ENCODE measurements around the gene MYOZ1.
"Not testable (repeated sequence)": the region's sequence is repeated elsewhere in the genome, so short reads cannot be mapped to it uniquely, and the experiment has no call there.

DNA sequence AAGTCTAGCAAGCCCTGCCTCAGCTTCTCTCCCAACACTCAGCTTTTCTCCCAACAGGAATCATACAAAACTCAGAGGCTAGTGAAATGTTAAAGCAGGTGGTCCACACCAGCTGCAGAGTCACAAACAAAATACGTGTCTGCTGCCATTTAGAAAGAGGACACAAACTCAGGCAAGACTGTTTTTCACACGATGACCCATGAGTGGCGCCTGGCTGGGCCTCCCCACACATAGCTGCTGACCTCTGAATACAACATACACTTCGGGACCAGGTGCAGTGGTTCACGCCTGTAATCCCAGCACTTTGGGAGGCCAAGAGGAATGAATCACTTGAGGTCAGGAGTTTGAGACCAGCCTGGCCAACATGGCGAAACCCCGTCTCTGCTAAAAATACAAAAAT is 21.4 kb upstream of the MYOZ1 start:
- not testable (repeated sequence) for TF ChIP-seq TCF12 (IDR thresholded peaks at IDR 0.05); SIN3A (IDR thresholded peaks at IDR 0.05; ENCODE audit: borderline replicate concordance, low read depth, low read length); CHD2 (IDR thresholded peaks at IDR 0.05; ENCODE audit: low read length, partially characterized antibody); RAD21 (IDR thresholded peaks at IDR 0.05; ENCODE audit: low read length); FOXM1 (IDR thresholded peaks at IDR 0.05; ENCODE audit: low read depth); RXRA (IDR thresholded peaks at IDR 0.05; ENCODE audit: borderline replicate concordance, low read depth)
- TF ChIP-seq, protein P1, sequence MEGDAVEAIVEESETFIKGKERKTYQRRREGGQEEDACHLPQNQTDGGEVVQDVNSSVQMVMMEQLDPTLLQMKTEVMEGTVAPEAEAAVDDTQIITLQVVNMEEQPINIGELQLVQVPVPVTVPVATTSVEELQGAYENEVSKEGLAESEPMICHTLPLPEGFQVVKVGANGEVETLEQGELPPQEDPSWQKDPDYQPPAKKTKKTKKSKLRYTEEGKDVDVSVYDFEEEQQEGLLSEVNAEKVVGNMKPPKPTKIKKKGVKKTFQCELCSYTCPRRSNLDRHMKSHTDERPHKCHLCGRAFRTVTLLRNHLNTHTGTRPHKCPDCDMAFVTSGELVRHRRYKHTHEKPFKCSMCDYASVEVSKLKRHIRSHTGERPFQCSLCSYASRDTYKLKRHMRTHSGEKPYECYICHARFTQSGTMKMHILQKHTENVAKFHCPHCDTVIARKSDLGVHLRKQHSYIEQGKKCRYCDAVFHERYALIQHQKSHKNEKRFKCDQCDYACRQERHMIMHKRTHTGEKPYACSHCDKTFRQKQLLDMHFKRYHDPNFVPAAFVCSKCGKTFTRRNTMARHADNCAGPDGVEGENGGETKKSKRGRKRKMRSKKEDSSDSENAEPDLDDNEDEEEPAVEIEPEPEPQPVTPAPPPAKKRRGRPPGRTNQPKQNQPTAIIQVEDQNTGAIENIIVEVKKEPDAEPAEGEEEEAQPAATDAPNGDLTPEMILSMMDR (IDR thresholded peaks at IDR 0.05): not testable (repeated sequence)
- TF ChIP-seq, protein P2, sequence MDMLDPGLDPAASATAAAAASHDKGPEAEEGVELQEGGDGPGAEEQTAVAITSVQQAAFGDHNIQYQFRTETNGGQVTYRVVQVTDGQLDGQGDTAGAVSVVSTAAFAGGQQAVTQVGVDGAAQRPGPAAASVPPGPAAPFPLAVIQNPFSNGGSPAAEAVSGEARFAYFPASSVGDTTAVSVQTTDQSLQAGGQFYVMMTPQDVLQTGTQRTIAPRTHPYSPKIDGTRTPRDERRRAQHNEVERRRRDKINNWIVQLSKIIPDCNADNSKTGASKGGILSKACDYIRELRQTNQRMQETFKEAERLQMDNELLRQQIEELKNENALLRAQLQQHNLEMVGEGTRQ (IDR thresholded peaks at IDR 0.05; ENCODE audit: borderline replicate concordance, low read depth, low read length): not testable (repeated sequence)
- TF ChIP-seq, protein P3, sequence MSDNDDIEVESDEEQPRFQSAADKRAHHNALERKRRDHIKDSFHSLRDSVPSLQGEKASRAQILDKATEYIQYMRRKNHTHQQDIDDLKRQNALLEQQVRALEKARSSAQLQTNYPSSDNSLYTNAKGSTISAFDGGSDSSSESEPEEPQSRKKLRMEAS (IDR thresholded peaks at IDR 0.05; ENCODE audit: low read depth): not testable (repeated sequence)
- TF ChIP-seq, protein P4, sequence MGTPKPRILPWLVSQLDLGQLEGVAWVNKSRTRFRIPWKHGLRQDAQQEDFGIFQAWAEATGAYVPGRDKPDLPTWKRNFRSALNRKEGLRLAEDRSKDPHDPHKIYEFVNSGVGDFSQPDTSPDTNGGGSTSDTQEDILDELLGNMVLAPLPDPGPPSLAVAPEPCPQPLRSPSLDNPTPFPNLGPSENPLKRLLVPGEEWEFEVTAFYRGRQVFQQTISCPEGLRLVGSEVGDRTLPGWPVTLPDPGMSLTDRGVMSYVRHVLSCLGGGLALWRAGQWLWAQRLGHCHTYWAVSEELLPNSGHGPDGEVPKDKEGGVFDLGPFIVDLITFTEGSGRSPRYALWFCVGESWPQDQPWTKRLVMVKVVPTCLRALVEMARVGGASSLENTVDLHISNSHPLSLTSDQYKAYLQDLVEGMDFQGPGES (IDR thresholded peaks at IDR 0.05; ENCODE audit: low read depth, low read length): not testable (repeated sequence)
- TF ChIP-seq, protein P5, sequence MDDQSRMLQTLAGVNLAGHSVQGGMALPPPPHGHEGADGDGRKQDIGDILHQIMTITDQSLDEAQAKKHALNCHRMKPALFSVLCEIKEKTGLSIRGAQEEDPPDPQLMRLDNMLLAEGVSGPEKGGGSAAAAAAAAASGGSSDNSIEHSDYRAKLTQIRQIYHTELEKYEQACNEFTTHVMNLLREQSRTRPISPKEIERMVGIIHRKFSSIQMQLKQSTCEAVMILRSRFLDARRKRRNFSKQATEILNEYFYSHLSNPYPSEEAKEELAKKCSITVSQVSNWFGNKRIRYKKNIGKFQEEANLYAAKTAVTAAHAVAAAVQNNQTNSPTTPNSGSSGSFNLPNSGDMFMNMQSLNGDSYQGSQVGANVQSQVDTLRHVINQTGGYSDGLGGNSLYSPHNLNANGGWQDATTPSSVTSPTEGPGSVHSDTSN (IDR thresholded peaks at IDR 0.05): not testable (repeated sequence)
